ENCODE measurements around the gene OTOGL.

- TF ChIP-seq, protein P1, sequence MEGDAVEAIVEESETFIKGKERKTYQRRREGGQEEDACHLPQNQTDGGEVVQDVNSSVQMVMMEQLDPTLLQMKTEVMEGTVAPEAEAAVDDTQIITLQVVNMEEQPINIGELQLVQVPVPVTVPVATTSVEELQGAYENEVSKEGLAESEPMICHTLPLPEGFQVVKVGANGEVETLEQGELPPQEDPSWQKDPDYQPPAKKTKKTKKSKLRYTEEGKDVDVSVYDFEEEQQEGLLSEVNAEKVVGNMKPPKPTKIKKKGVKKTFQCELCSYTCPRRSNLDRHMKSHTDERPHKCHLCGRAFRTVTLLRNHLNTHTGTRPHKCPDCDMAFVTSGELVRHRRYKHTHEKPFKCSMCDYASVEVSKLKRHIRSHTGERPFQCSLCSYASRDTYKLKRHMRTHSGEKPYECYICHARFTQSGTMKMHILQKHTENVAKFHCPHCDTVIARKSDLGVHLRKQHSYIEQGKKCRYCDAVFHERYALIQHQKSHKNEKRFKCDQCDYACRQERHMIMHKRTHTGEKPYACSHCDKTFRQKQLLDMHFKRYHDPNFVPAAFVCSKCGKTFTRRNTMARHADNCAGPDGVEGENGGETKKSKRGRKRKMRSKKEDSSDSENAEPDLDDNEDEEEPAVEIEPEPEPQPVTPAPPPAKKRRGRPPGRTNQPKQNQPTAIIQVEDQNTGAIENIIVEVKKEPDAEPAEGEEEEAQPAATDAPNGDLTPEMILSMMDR (conservative IDR thresholded peaks at IDR 0.05; ENCODE audit: low read length), result no peak
- TF ChIP-seq EZH2phosphoT487 (IDR thresholded peaks at IDR 0.05; ENCODE audit: borderline replicate concordance), result no peak
Measured at GRCh38 chr12:80219345-80219744, 120.0 kb downstream of the OTOGL start.
